Measurements from ENCODE around the gene SOX6. TPM values are rescaled to one million over a fixed set of nuclear protein-coding genes. Genes with fewer than 3 reads are reported as not detected.

The SOX6 gene
- total and polyA plus RNA-seq, 4 donors = 26.6 to 51.6 (median 38.6) TPM

- Histone ChIP-seq H3K4me1 (ENCODE audit: control insufficient read depth, insufficient read depth, low read length) (no peaks in the 10 kb centered on the region), H3K36me3 (ENCODE audit: control insufficient read depth, insufficient read depth, low read length) (no peaks in the 10 kb centered on the region), H3K9me3 (ENCODE audit: control insufficient read depth, insufficient read depth, low read length) (no peaks in the 10 kb centered on the region), H3K27ac (ENCODE audit: low read depth, low read length) (no peak overlapping the region), H3K27me3 (ENCODE audit: control insufficient read depth, insufficient read depth, low read length) (no peaks in the 10 kb centered on the region), H3K4me3 (ENCODE audit: low read depth, low read length) (no peak overlapping the region)
- DNase-seq (ENCODE audit: low read depth in 4 of 6, low spot score in 6 of 6) = peak in 4 of 6 donors; percentile 13 to 69 (median 42)
- 0% methylated on average over 1 of the region's 3 CpGs for WGBS (ENCODE audit: insufficient coverage)
Observed at GRCh38 chr11:16226245-16226644, 130.1 kb downstream of the SOX6 start.

GRCh38 chr11:16225623-16226022 is 130.7 kb downstream of the SOX6 start:
- Histone ChIP-seq H3K27me3 (ENCODE audit: control insufficient read depth, insufficient read depth, low read length) (no peaks in the 10 kb centered on the region), H3K4me3 (ENCODE audit: low read depth, low read length) (no peak overlapping the region), H3K4me1 (ENCODE audit: control insufficient read depth, insufficient read depth, low read length) (no peaks in the 10 kb centered on the region), H3K9me3 (ENCODE audit: control insufficient read depth, insufficient read depth, low read length) (no peaks in the 10 kb centered on the region), H3K36me3 (ENCODE audit: control insufficient read depth, insufficient read depth, low read length) (no peaks in the 10 kb centered on the region), H3K27ac (ENCODE audit: low read depth, low read length) (no peak overlapping the region)
- DNase-seq (ENCODE audit: low read depth in 4 of 6, low spot score in 6 of 6) = no peak
- no CpG with 5 or more reads among the region's 1 CpG for WGBS (ENCODE audit: insufficient coverage)

GRCh38 chr11:16223558-16223957 is 132.8 kb downstream of the SOX6 start:
- Histone ChIP-seq H3K36me3 (ENCODE audit: control insufficient read depth, insufficient read depth, low read length) (no peaks in the 10 kb centered on the region), H3K9me3 (ENCODE audit: control insufficient read depth, insufficient read depth, low read length) (no peaks in the 10 kb centered on the region), H3K4me3 (ENCODE audit: low read depth, low read length) (no peak overlapping the region), H3K27me3 (ENCODE audit: control insufficient read depth, insufficient read depth, low read length) (no peaks in the 10 kb centered on the region), H3K4me1 (ENCODE audit: control insufficient read depth, insufficient read depth, low read length) (no peaks in the 10 kb centered on the region), H3K27ac (ENCODE audit: low read depth, low read length) (no peak overlapping the region)
- 67% methylated on average over 1 of the region's 1 CpG for WGBS (ENCODE audit: insufficient coverage)
- DNase-seq (ENCODE audit: low read depth in 4 of 6, low spot score in 6 of 6) = no peak

- Histone ChIP-seq H3K27me3 (ENCODE audit: control insufficient read depth, insufficient read depth, low read length) (no peaks in the 10 kb centered on the region), H3K4me1 (ENCODE audit: control insufficient read depth, insufficient read depth, low read length) (no peaks in the 10 kb centered on the region), H3K27ac (ENCODE audit: low read depth, low read length) (no peak overlapping the region), H3K9me3 (ENCODE audit: control insufficient read depth, insufficient read depth, low read length) (no peaks in the 10 kb centered on the region), H3K36me3 (ENCODE audit: control insufficient read depth, insufficient read depth, low read length) (no peaks in the 10 kb centered on the region), H3K4me3 (ENCODE audit: low read depth, low read length) (no peak overlapping the region)
- no CpG with 5 or more reads among the region's 3 CpGs for WGBS (ENCODE audit: insufficient coverage)
- no peak for DNase-seq (ENCODE audit: low read depth in 4 of 6, low spot score in 6 of 6)
Observed at GRCh38 chr11:16217631-16218030, 138.7 kb downstream of the SOX6 start.

GRCh38 chr11:16216831-16217230 is 139.5 kb downstream of the SOX6 start:
- Histone ChIP-seq H3K27me3 (ENCODE audit: control insufficient read depth, insufficient read depth, low read length) (no peaks in the 10 kb centered on the region), H3K4me1 (ENCODE audit: control insufficient read depth, insufficient read depth, low read length) (no peaks in the 10 kb centered on the region), H3K9me3 (ENCODE audit: control insufficient read depth, insufficient read depth, low read length) (no peaks in the 10 kb centered on the region), H3K27ac (ENCODE audit: low read depth, low read length) (no peak overlapping the region), H3K36me3 (ENCODE audit: control insufficient read depth, insufficient read depth, low read length) (no peaks in the 10 kb centered on the region), H3K4me3 (ENCODE audit: low read depth, low read length) (no peak overlapping the region)
- peak in 1 of 6 donors; percentile 5 for DNase-seq (ENCODE audit: low read depth in 4 of 6, low spot score in 6 of 6)
- 49% methylated on average over 3 of the region's 3 CpGs for WGBS (ENCODE audit: insufficient coverage)

- Histone ChIP-seq H3K4me1 (ENCODE audit: control insufficient read depth, insufficient read depth, low read length) (no peaks in the 10 kb centered on the region), H3K27ac (ENCODE audit: low read depth, low read length) (no peak overlapping the region), H3K9me3 (ENCODE audit: control insufficient read depth, insufficient read depth, low read length) (no peaks in the 10 kb centered on the region), H3K4me3 (ENCODE audit: low read depth, low read length) (no peak overlapping the region), H3K36me3 (ENCODE audit: control insufficient read depth, insufficient read depth, low read length) (no peaks in the 10 kb centered on the region), H3K27me3 (ENCODE audit: control insufficient read depth, insufficient read depth, low read length) (no peaks in the 10 kb centered on the region)
- DNase-seq (ENCODE audit: low read depth in 4 of 6, low spot score in 6 of 6) = no peak
- WGBS (ENCODE audit: insufficient coverage) = no CpG with 5 or more reads among the region's 1 CpG
Observed at GRCh38 chr11:16215352-16215751, 141.0 kb downstream of the SOX6 start.

- H3K36me3 ChIP-seq (ENCODE audit: control insufficient read depth, insufficient read depth, low read length) = no peaks in the 10 kb centered on the region
- no peaks in the 10 kb centered on the region for H3K9me3 ChIP-seq (ENCODE audit: control insufficient read depth, insufficient read depth, low read length)
- no peaks in the 10 kb centered on the region for H3K27me3 ChIP-seq (ENCODE audit: control insufficient read depth, insufficient read depth, low read length)
- no peaks in the 10 kb centered on the region for H3K4me1 ChIP-seq (ENCODE audit: control insufficient read depth, insufficient read depth, low read length)
- no peak for DNase-seq (ENCODE audit: low read depth in 4 of 6, low spot score in 6 of 6)
- H3K27ac ChIP-seq (ENCODE audit: low read depth, low read length) = no peak overlapping the region
- H3K4me3 ChIP-seq (ENCODE audit: low read depth, low read length) = no peak overlapping the region
Observed at GRCh38 chr11:16211407-16211806, 144.9 kb downstream of the SOX6 start.

GRCh38 chr11:16204261-16204660 is 152.1 kb downstream of the SOX6 start:
- Histone ChIP-seq H3K36me3 (ENCODE audit: control insufficient read depth, insufficient read depth, low read length) (no peaks in the 10 kb centered on the region), H3K4me3 (ENCODE audit: low read depth, low read length) (no peak overlapping the region), H3K27me3 (ENCODE audit: control insufficient read depth, insufficient read depth, low read length) (no peaks in the 10 kb centered on the region), H3K27ac (ENCODE audit: low read depth, low read length) (no peak overlapping the region), H3K9me3 (ENCODE audit: control insufficient read depth, insufficient read depth, low read length) (peaks cover 2% of the 10 kb centered on the region), H3K4me1 (ENCODE audit: control insufficient read depth, insufficient read depth, low read length) (no peaks in the 10 kb centered on the region)
- no peak for DNase-seq (ENCODE audit: low read depth in 4 of 6, low spot score in 6 of 6)
- no CpG with 5 or more reads among the region's 3 CpGs for WGBS (ENCODE audit: insufficient coverage)

- Histone ChIP-seq H3K4me1 (ENCODE audit: control insufficient read depth, insufficient read depth, low read length) (peaks cover 6% of the 10 kb centered on the region), H3K27ac (ENCODE audit: low read depth, low read length) (no peak overlapping the region), H3K4me3 (ENCODE audit: low read depth, low read length) (no peak overlapping the region), H3K27me3 (ENCODE audit: control insufficient read depth, insufficient read depth, low read length) (no peaks in the 10 kb centered on the region), H3K9me3 (ENCODE audit: control insufficient read depth, insufficient read depth, low read length) (no peaks in the 10 kb centered on the region), H3K36me3 (ENCODE audit: control insufficient read depth, insufficient read depth, low read length) (no peaks in the 10 kb centered on the region)
- DNase-seq (ENCODE audit: low read depth in 4 of 6, low spot score in 6 of 6) = peak in 1 of 6 donors; percentile 86
- WGBS (ENCODE audit: insufficient coverage) = no CpG with 5 or more reads among the region's 3 CpGs
Observed at GRCh38 chr11:16195651-16196050, 160.7 kb downstream of the SOX6 start.

GRCh38 chr11:16194566-16194965 is 161.8 kb downstream of the SOX6 start:
- H3K27me3 ChIP-seq (ENCODE audit: control insufficient read depth, insufficient read depth, low read length) = no peaks in the 10 kb centered on the region
- 45% methylated on average over 2 of the region's 2 CpGs for WGBS (ENCODE audit: insufficient coverage)

More at GRCh38 chr11:16194566-16194965, 161.8 kb downstream of the SOX6 start:
- H3K4me1 ChIP-seq (ENCODE audit: control insufficient read depth, insufficient read depth, low read length) = peaks cover 6% of the 10 kb centered on the region
- no peak overlapping the region for H3K27ac ChIP-seq (ENCODE audit: low read depth, low read length)
- H3K4me3 ChIP-seq (ENCODE audit: low read depth, low read length) = no peak overlapping the region
- H3K9me3 ChIP-seq (ENCODE audit: control insufficient read depth, insufficient read depth, low read length) = no peaks in the 10 kb centered on the region
- H3K36me3 ChIP-seq (ENCODE audit: control insufficient read depth, insufficient read depth, low read length) = no peaks in the 10 kb centered on the region
- DNase-seq (ENCODE audit: low read depth in 4 of 6, low spot score in 6 of 6) = peak in 3 of 6 donors; percentile 28 to 73 (median 61)

Data from spinal cord (tissue), 10 donors.